GM10248 (cell line): ENCODE results near the gene DDX41.

Experiments
- CTCF ChIA-PET: fragments of 300-600 bp; sonication (Branson Sonifier 250); formaldehyde crosslinking; extraction: SDS; loops from one replicate; lab custom pipeline; 2021; ENCODE audit warnings: antibody characterized with exemption; lab: Yijun Ruan, JAX
- POLR2A ChIA-PET: fragments of 350-650 bp; sonication (Branson Sonifier 250); formaldehyde crosslinking; extraction: SDS; loops from one replicate; lab custom pipeline; 2020; ENCODE audit warnings: antibody characterized with exemption; lab: Yijun Ruan, JAX
- DNase-seq: peaks from one replicate; pipeline ENCODE4 v3.0.0; 2012; ENCODE audit errors: extremely low spot score
- CTCF ChIP-seq: IDR thresholded peaks from 2 replicates; pipeline ENCODE4 v1.5.1; 2012; ENCODE audit warnings: mild to moderate bottlenecking, low read depth; ENCODE audit errors: extremely low read depth, missing control alignments, control extremely low read depth

The DDX41 gene

GRCh38 chr5:177505075-177505474, 11.7 kb downstream of the DDX41 start:
- TF ChIP-seq CTCF, result no peak
- POLR2A ChIA-PET, result interaction anchor here (0.6 kb wide), 1 partner anchor 28 kb away, joined by 5 read pairs; no protein-coding TSS in a partner anchor
- DNase-seq, result no peak
- CTCF ChIA-PET, result interaction anchor here (1.0 to 12.3 kb wide), 3 partner anchors 9 to 101 kb away, joined by 3 to 115 read pairs (median 5); no protein-coding TSS in a partner anchor

GRCh38 chr5:177504086-177505056, 12.4 kb downstream of the DDX41 start:
- POLR2A ChIA-PET, result interaction anchor here (0.6 kb wide), 1 partner anchor 29 kb away, joined by 5 read pairs; no protein-coding TSS in a partner anchor
- CTCF ChIA-PET, result interaction anchor here (1.0 to 12.3 kb wide), 4 partner anchors 9 to 100 kb away, joined by 3 to 115 read pairs (median 25); no protein-coding TSS in a partner anchor
- DNase-seq, result no peak
- no peak for TF ChIP-seq CTCF

DNA sequence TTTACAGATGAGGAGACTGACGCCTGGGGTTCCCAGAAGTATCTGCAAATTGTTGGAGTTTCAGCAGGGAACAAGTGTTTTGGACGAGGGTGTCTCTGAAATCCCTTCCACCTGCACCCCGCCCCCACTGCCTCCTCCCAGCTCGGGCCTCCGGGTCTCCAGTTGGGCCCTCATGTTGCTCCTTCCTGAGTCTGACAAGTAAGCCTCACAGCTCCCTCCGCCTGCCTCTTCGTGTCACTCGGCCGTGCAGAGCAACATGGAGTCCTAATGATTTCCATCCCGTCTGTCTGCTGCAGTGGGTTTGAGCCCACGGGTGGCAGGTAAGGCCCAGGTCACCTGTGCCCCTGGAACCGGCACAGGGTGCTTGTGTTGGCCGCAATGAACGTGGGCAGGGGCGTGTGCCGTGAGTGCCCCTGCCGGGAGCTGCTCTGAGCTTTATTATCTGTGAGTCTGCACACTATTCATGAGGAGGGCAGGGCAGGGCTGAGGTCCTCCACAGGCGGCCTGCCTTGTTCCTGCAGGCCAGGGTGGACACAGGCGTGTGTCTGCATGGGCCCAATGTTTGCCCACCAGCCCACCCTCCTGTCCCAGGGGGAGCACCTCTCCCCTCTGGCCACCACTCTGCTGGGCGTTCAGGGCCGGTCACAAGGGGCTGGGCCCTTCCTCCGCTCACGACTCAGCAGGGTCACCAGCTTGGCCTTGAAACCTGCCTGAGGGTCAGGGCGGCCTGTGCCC, 13.2 kb downstream of the DDX41 start:
- DNase-seq, result no peak
- POLR2A ChIA-PET, result no interaction called here
- CTCF ChIA-PET, result interaction anchor here (2.7 to 12.3 kb wide), 4 partner anchors 13 to 114 kb away, joined by 22 to 115 read pairs (median 66); partner anchors contain the start of gene DDX41
- TF ChIP-seq CTCF, result no peak

DNA sequence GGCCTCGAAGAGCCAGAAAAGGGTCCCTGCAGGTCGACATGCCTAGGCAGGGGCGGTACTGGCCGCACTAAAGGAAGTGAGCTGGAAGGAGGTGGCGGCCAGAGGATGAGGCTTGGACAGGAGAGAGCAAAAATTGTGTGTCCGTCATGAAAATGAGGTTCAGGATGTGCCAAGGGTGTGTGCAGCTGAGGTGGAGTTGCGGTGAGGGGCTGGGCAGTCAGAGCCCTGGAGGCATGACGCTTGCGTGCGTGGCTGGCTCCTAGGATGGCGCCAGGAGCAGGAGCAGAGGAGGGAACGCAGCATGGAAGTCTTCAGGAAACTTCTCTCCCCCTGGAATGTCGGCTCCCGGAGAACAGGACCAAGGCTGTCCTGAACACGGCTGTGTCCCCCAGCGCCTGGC, 13.9 kb downstream of the DDX41 start:
- ChIA-PET CTCF (interaction anchor here (1.1 to 12.3 kb wide), 11 partner anchors 10 to 391 kb away, joined by 3 to 115 read pairs (median 10); partner anchors contain the start of gene DDX41), POLR2A (no interaction called here)
- no peak for TF ChIP-seq CTCF
- DNase-seq, result no peak

GRCh38 chr5:177501874-177502678, 14.7 kb downstream of the DDX41 start:
- POLR2A ChIA-PET, result interaction anchor here (1.1 kb wide), 1 partner anchor 113 kb away, joined by 3 read pairs; no protein-coding TSS in a partner anchor
- CTCF ChIA-PET, result interaction anchor here (0.7 to 12.3 kb wide), 39 partner anchors 7 to 390 kb away, joined by 3 to 115 read pairs (median 5); partner anchors contain the start of genes DDX41, DOK3, F12 and LMAN2
- DNase-seq, result peak; percentile 66
- no peak for TF ChIP-seq CTCF
